ENCODE data around the gene JADE2.

DNA sequence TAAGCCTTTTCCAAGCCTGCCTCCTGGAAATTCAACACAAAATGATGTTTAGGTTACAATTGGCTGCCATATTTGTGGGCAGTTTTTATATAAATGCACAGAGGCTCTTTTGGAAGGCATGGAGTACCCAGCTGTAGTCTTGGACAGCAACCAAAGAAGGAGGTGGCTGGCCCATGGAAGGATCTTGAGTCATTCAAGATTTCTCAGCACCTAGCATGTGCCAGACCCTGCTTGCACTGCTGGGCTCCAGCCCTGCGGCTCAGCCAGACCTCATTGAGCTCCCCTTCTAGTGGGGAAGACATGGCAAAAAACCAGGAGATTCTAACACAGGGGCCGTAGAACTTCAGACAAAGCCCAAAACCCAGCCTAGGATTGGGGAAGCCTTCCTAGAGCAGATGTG lies 22.1 kb downstream of the JADE2 start:
- TF ChIP-seq EZH2 (IDR thresholded peaks at IDR 0.05; ENCODE audit: borderline replicate concordance, low read length): no peak
- TF ChIP-seq, protein P1, sequence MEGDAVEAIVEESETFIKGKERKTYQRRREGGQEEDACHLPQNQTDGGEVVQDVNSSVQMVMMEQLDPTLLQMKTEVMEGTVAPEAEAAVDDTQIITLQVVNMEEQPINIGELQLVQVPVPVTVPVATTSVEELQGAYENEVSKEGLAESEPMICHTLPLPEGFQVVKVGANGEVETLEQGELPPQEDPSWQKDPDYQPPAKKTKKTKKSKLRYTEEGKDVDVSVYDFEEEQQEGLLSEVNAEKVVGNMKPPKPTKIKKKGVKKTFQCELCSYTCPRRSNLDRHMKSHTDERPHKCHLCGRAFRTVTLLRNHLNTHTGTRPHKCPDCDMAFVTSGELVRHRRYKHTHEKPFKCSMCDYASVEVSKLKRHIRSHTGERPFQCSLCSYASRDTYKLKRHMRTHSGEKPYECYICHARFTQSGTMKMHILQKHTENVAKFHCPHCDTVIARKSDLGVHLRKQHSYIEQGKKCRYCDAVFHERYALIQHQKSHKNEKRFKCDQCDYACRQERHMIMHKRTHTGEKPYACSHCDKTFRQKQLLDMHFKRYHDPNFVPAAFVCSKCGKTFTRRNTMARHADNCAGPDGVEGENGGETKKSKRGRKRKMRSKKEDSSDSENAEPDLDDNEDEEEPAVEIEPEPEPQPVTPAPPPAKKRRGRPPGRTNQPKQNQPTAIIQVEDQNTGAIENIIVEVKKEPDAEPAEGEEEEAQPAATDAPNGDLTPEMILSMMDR (IDR thresholded peaks at IDR 0.05; ENCODE audit: low read length): no peak

All from OCI-LY1 (cell line).